Measurements from ENCODE around the gene ARL4C. TPM values are rescaled to one million over a fixed set of nuclear protein-coding genes. Genes with fewer than 3 reads are reported as not detected.

Gene ARL4C
- total RNA-seq, 5 donors from 2014 or later (not counting 1 experiment from before 2014, with no cell fraction given): 209 to 424 (median 294) TPM

GRCh38 chr2:234463626-234464290 lies 33.1 kb downstream of the ARL4C start:
- Histone ChIP-seq H3K27me3 (replicated peaks in 1 of 2; ENCODE audit: control insufficient read depth in 2 of 2, extremely low read depth in 1 of 2, insufficient read depth in 2 of 2, low read length in 1 of 2) (no peaks in the 10 kb centered on the region), H3K9me3 (no peaks in the 10 kb centered on the region), H3K4me3 (ENCODE audit: control insufficient read depth in 1 of 2, extremely low read depth in 1 of 2, low read length in 1 of 2) (peak overlapping the region in 1 of 2 donors; percentile 23), H3K36me3 (ENCODE audit: control insufficient read depth in 2 of 2, extremely low read depth in 1 of 2, insufficient read depth in 1 of 2, low read length in 1 of 2) (no peaks in the 10 kb centered on the region), H3K4me1 (ENCODE audit: control insufficient read depth in 1 of 2, extremely low read depth in 1 of 2, insufficient read depth in 2 of 2, low read length in 2 of 2) (peaks cover 39 to 74% of the 10 kb centered on the region in 2 experiments), H3K27ac (ENCODE audit: low read length) (peak overlapping the region; percentile 98)
- Mint-ChIP-seq H3K27ac (peak overlapping the region; percentile 96 to 97), H3K27me3 (no peaks in the 10 kb centered on the region), H3K4me3 (peak overlapping the region; percentile 65 to 74 (median 71)), H3K36me3 (no peaks in the 10 kb centered on the region), H3K4me1 (peaks cover 78 to 91% (median 81%) of the 10 kb centered on the region in 3 donors), H3K9me3 (no peaks in the 10 kb centered on the region)
- POLR2A ChIA-PET: interaction anchor here (0.5 to 3.7 kb wide), 20 partner anchors 9 to 377 kb away, joined by 3 to 18 read pairs (median 6); partner anchors contain the start of gene ARL4C (in 1 of the 2)
- peak; percentile 54 to 93 (median 79) for DNase-seq
- peak; percentile 88 to 92 (median 90) for ATAC-seq (replicated peaks in 1 of 4)
- CTCF ChIA-PET: interaction anchor here (0.6 to 2.4 kb wide), 10 partner anchors 12 to 527 kb away, joined by 3 to 17 read pairs (median 4); partner anchors contain the start of gene ARL4C (in 1 of the 2)
- WGBS (ENCODE audit: insufficient coverage): 9% methylated on average over 13 of the region's 17 CpGs

GRCh38 chr2:234462218-234462992 lies 34.5 kb downstream of the ARL4C start:
- Mint-ChIP-seq H3K36me3 (no peaks in the 10 kb centered on the region), H3K4me3 (peak overlapping the region in 1 of 3 donors; percentile 74), H3K27ac (peak overlapping the region; percentile 96 to 97), H3K9me3 (peaks cover 0 to 3% (median 0%) of the 10 kb centered on the region in 3 donors), H3K27me3 (no peaks in the 10 kb centered on the region), H3K4me1 (peaks cover 82 to 88% (median 83%) of the 10 kb centered on the region in 3 donors)
- ChIA-PET CTCF (no interaction called here), POLR2A (interaction anchor here (0.8 to 3.7 kb wide), 5 partner anchors 8 to 15 kb away, joined by 4 to 18 read pairs (median 9); no protein-coding TSS in a partner anchor)
- no peaks in the 10 kb centered on the region for H3K36me3 ChIP-seq (ENCODE audit: control insufficient read depth in 2 of 2, extremely low read depth in 1 of 2, insufficient read depth in 1 of 2, low read length in 1 of 2)
- peak overlapping the region; percentile 98 for H3K27ac ChIP-seq (ENCODE audit: low read length)
- WGBS (ENCODE audit: insufficient coverage): 76% methylated on average over 7 of the region's 10 CpGs
- DNase-seq (peak in 1 of 35 experiments; percentile 42), ATAC-seq (replicated peaks in 1 of 4) (no peak)
- H3K9me3 ChIP-seq: no peaks in the 10 kb centered on the region
- peaks cover 39 to 77% of the 10 kb centered on the region in 2 experiments for H3K4me1 ChIP-seq (ENCODE audit: control insufficient read depth in 1 of 2, extremely low read depth in 1 of 2, insufficient read depth in 2 of 2, low read length in 2 of 2)
- H3K27me3 ChIP-seq (replicated peaks in 1 of 2; ENCODE audit: control insufficient read depth in 2 of 2, extremely low read depth in 1 of 2, insufficient read depth in 2 of 2, low read length in 1 of 2): no peaks in the 10 kb centered on the region
- no peak overlapping the region for H3K4me3 ChIP-seq (ENCODE audit: control insufficient read depth in 1 of 2, extremely low read depth in 1 of 2, low read length in 1 of 2)

GRCh38 chr2:234459401-234460009 lies 37.4 kb downstream of the ARL4C start:
- peak in 3 of 4 experiments; percentile 39 to 53 (median 44) for ATAC-seq (replicated peaks in 1 of 4)
- peak overlapping the region; percentile 57 for H3K27ac ChIP-seq (ENCODE audit: low read length)
- H3K27me3 ChIP-seq (replicated peaks in 1 of 2; ENCODE audit: control insufficient read depth in 2 of 2, extremely low read depth in 1 of 2, insufficient read depth in 2 of 2, low read length in 1 of 2): no peaks in the 10 kb centered on the region
- peak in 17 of 35 experiments; percentile 26 to 62 (median 39) for DNase-seq
- ChIA-PET CTCF (interaction anchor here (0.5 to 2.0 kb wide), 3 partner anchors 13 to 323 kb away, joined by 4 to 12 read pairs (median 6); no protein-coding TSS in a partner anchor), POLR2A (interaction anchor here (0.9 to 1.2 kb wide), 4 partner anchors 12 to 34 kb away, joined by 3 to 7 read pairs (median 4); no protein-coding TSS in a partner anchor)
- no peaks in the 10 kb centered on the region for H3K9me3 ChIP-seq
- no peaks in the 10 kb centered on the region for H3K36me3 ChIP-seq (ENCODE audit: control insufficient read depth in 2 of 2, extremely low read depth in 1 of 2, insufficient read depth in 1 of 2, low read length in 1 of 2)
- H3K4me1 Mint-ChIP-seq: peaks cover 81 to 85% (median 84%) of the 10 kb centered on the region in 3 donors
- peak overlapping the region; percentile 94 to 97 for H3K27ac Mint-ChIP-seq
- peaks cover 41 to 72% of the 10 kb centered on the region in 2 experiments for H3K4me1 ChIP-seq (ENCODE audit: control insufficient read depth in 1 of 2, extremely low read depth in 1 of 2, insufficient read depth in 2 of 2, low read length in 2 of 2)
- H3K4me3 ChIP-seq (ENCODE audit: control insufficient read depth in 1 of 2, extremely low read depth in 1 of 2, low read length in 1 of 2): peak overlapping the region in 1 of 2 donors; percentile 33
- no peaks in the 10 kb centered on the region for H3K36me3 Mint-ChIP-seq
- H3K9me3 Mint-ChIP-seq: peaks cover 0 to 4% (median 0%) of the 10 kb centered on the region in 3 donors
- no peaks in the 10 kb centered on the region for H3K27me3 Mint-ChIP-seq
- peak overlapping the region; percentile 55 to 62 (median 60) for H3K4me3 Mint-ChIP-seq
- 0% methylated on average over 2 of the region's 6 CpGs for WGBS (ENCODE audit: insufficient coverage)

GRCh38 chr2:234458466-234458865 lies 38.4 kb downstream of the ARL4C start:
- Histone ChIP-seq H3K27ac (ENCODE audit: low read length) (no peak overlapping the region), H3K4me1 (ENCODE audit: control insufficient read depth in 1 of 2, extremely low read depth in 1 of 2, insufficient read depth in 2 of 2, low read length in 2 of 2) (peaks cover 31 to 62% of the 10 kb centered on the region in 2 experiments), H3K36me3 (ENCODE audit: control insufficient read depth in 2 of 2, extremely low read depth in 1 of 2, insufficient read depth in 1 of 2, low read length in 1 of 2) (no peaks in the 10 kb centered on the region), H3K9me3 (no peaks in the 10 kb centered on the region), H3K27me3 (replicated peaks in 1 of 2; ENCODE audit: control insufficient read depth in 2 of 2, extremely low read depth in 1 of 2, insufficient read depth in 2 of 2, low read length in 1 of 2) (no peaks in the 10 kb centered on the region), H3K4me3 (ENCODE audit: control insufficient read depth in 1 of 2, extremely low read depth in 1 of 2, low read length in 1 of 2) (no peak overlapping the region)
- Mint-ChIP-seq H3K27me3 (no peaks in the 10 kb centered on the region), H3K27ac (peak overlapping the region; percentile 94 to 97), H3K4me1 (peaks cover 74 to 84% (median 79%) of the 10 kb centered on the region in 3 donors), H3K9me3 (peaks cover 0 to 4% (median 0%) of the 10 kb centered on the region in 3 donors), H3K4me3 (no peak overlapping the region), H3K36me3 (no peaks in the 10 kb centered on the region)
- ATAC-seq (replicated peaks in 1 of 4) (no peak), DNase-seq (no peak)
- POLR2A ChIA-PET: interaction anchor here (0.6 to 1.2 kb wide), 5 partner anchors 11 to 34 kb away, joined by 3 to 7 read pairs (median 5); no protein-coding TSS in a partner anchor
- CTCF ChIA-PET: interaction anchor here (0.6 to 2.0 kb wide), 3 partner anchors 12 to 90 kb away, joined by 3 to 12 read pairs (median 4); no protein-coding TSS in a partner anchor
- WGBS (ENCODE audit: insufficient coverage): 89% methylated on average over 2 of the region's 4 CpGs

- ChIA-PET CTCF (no interaction called here), POLR2A (interaction anchor here (0.9 to 1.4 kb wide), 2 partner anchors 9 to 11 kb away, joined by 3 to 5 read pairs; no protein-coding TSS in a partner anchor)
- Histone ChIP-seq H3K36me3 (ENCODE audit: control insufficient read depth in 2 of 2, extremely low read depth in 1 of 2, insufficient read depth in 1 of 2, low read length in 1 of 2) (no peaks in the 10 kb centered on the region), H3K9me3 (no peaks in the 10 kb centered on the region), H3K4me3 (ENCODE audit: control insufficient read depth in 1 of 2, extremely low read depth in 1 of 2, low read length in 1 of 2) (no peak overlapping the region), H3K4me1 (ENCODE audit: control insufficient read depth in 1 of 2, extremely low read depth in 1 of 2, insufficient read depth in 2 of 2, low read length in 2 of 2) (peaks cover 24 to 55% of the 10 kb centered on the region in 2 experiments), H3K27ac (ENCODE audit: low read length) (no peak overlapping the region), H3K27me3 (replicated peaks in 1 of 2; ENCODE audit: control insufficient read depth in 2 of 2, extremely low read depth in 1 of 2, insufficient read depth in 2 of 2, low read length in 1 of 2) (no peaks in the 10 kb centered on the region)
- Mint-ChIP-seq H3K36me3 (peaks cover 5% of the 10 kb centered on the region), H3K27ac (peak overlapping the region in 1 of 2 donors; percentile 28), H3K4me3 (peak overlapping the region in 1 of 3 donors; percentile 23), H3K4me1 (peaks cover 71 to 84% (median 79%) of the 10 kb centered on the region in 3 donors), H3K9me3 (peaks cover 0 to 4% (median 0%) of the 10 kb centered on the region in 3 donors), H3K27me3 (no peaks in the 10 kb centered on the region)
- ATAC-seq (replicated peaks in 1 of 4): no peak
- WGBS (ENCODE audit: insufficient coverage): no CpG with 5 or more reads among the region's 2 CpGs
- DNase-seq: no peak
These were observed 39.5 kb downstream of the ARL4C start for GRCh38 chr2:234457421-234457820.

Measured in T-cell (primary cell).